Tibial nerve (tissue), 3 donors: ENCODE measurements around the gene FAM50A.

Experiments used
- POLR2A ChIP-seq, 2 donors: fragments of 450-650 bp; IDR thresholded peaks; one replicate each; pipeline ENCODE4 v1.6.1; 2017; ENCODE audit warnings: antibody characterized with exemption in 2 of 2, mild to moderate bottlenecking in 2 of 2, moderate library complexity in 2 of 2
- TF ChIP-seq, protein P1 (sequence below), 5 experiments: fragments of 200-600 bp in 3 of 5; fragments of 450-650 bp in 2 of 5; sonication (generic) in 3 of 5; IDR thresholded peaks; one replicate each; pipeline ENCODE4 v1.5.1; 2016 to 2019; ENCODE audit warnings: antibody characterized with exemption in 5 of 5, mild to moderate bottlenecking in 3 of 5, moderate library complexity in 2 of 5

DNA sequence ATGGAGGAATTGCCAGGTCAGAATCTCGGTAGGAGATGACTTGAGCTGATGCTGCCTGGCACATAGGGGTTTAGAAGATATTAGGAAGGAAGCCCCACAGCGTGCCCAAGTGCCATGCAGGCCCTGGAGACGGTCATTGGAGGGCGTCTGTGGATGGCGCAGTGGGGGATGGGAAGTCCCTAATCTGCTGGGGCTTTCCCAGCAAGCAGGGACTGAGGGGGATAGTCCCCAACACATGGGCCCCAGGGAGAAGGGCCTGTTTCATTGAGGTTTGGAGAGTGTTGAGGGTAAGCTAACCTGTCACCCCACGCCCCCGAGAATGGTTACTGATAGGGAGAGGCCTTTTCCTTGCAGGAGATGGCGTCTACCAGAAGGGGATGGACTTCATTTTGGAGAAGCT is 24.8 kb upstream of the FAM50A start:
- TF ChIP-seq, protein P1, sequence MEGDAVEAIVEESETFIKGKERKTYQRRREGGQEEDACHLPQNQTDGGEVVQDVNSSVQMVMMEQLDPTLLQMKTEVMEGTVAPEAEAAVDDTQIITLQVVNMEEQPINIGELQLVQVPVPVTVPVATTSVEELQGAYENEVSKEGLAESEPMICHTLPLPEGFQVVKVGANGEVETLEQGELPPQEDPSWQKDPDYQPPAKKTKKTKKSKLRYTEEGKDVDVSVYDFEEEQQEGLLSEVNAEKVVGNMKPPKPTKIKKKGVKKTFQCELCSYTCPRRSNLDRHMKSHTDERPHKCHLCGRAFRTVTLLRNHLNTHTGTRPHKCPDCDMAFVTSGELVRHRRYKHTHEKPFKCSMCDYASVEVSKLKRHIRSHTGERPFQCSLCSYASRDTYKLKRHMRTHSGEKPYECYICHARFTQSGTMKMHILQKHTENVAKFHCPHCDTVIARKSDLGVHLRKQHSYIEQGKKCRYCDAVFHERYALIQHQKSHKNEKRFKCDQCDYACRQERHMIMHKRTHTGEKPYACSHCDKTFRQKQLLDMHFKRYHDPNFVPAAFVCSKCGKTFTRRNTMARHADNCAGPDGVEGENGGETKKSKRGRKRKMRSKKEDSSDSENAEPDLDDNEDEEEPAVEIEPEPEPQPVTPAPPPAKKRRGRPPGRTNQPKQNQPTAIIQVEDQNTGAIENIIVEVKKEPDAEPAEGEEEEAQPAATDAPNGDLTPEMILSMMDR (IDR thresholded peaks at IDR 0.05): no peak
- TF ChIP-seq POLR2A (IDR thresholded peaks at IDR 0.05): no peak
